NCI-H146 (cell line): ENCODE results near the gene ELOVL6.
"Not testable (repeated sequence)": the region's sequence is repeated elsewhere in the genome, so short reads cannot be mapped to it uniquely, and the experiment has no call there.

Experiments
- DNase-seq: peaks from one replicate; lab custom pipeline; 2025; lab: John Stamatoyannopoulos, UW

ELOVL6 gene

GRCh38 chr4:110198435-110199416, at the start of gene ELOVL6:
Gene ELOVL6 (minus strand): TSS chr4:110198615. CDS start chr4:110198335, 280 bp downstream.
- peak; percentile 76 for DNase-seq

GRCh38 chr4:110248100-110248499, 49.7 kb upstream of the ELOVL6 start:
- no peak for DNase-seq

GRCh38 chr4:110247591-110247990, 49.2 kb upstream of the ELOVL6 start:
- no peak for DNase-seq

- no peak for DNase-seq
Measured at GRCh38 chr4:110245577-110245976, 47.2 kb upstream of the ELOVL6 start.

GRCh38 chr4:110236324-110236723, 37.9 kb upstream of the ELOVL6 start:
- DNase-seq: no peak

GRCh38 chr4:110233581-110233980, 35.2 kb upstream of the ELOVL6 start:
- not testable (repeated sequence) for DNase-seq

- no peak for DNase-seq
Measured at GRCh38 chr4:110231869-110232268, 33.5 kb upstream of the ELOVL6 start.

- no peak for DNase-seq
Measured at GRCh38 chr4:110229266-110229665, 30.9 kb upstream of the ELOVL6 start.

- DNase-seq: no peak
Measured at GRCh38 chr4:110224812-110225211, 26.4 kb upstream of the ELOVL6 start.

- DNase-seq: no peak
Measured at GRCh38 chr4:110224142-110224541, 25.7 kb upstream of the ELOVL6 start.

- not testable (repeated sequence) for DNase-seq
Measured at GRCh38 chr4:110218935-110219334, 20.5 kb upstream of the ELOVL6 start.

- DNase-seq: not testable (repeated sequence)
Measured at GRCh38 chr4:110217181-110217580, 18.8 kb upstream of the ELOVL6 start.

GRCh38 chr4:110216129-110216528, 17.7 kb upstream of the ELOVL6 start:
- DNase-seq: no peak

GRCh38 chr4:110211770-110212061, 13.3 kb upstream of the ELOVL6 start:
- no peak for DNase-seq

- DNase-seq: peak; percentile 19
Measured at GRCh38 chr4:110211007-110211769, 12.8 kb upstream of the ELOVL6 start.

- DNase-seq: no peak
Measured at GRCh38 chr4:110208419-110208818, 10.0 kb upstream of the ELOVL6 start.

- DNase-seq: no peak
Measured at GRCh38 chr4:110207233-110207632, 8.8 kb upstream of the ELOVL6 start.

GRCh38 chr4:110202024-110202423, 3.6 kb upstream of the ELOVL6 start:
- no peak for DNase-seq

- no peak for DNase-seq
Measured at GRCh38 chr4:110201502-110201901, 3.1 kb upstream of the ELOVL6 start.

- no peak for DNase-seq
Measured at GRCh38 chr4:110200689-110201088, 2.3 kb upstream of the ELOVL6 start.

- peak; percentile 37 for DNase-seq
Measured at GRCh38 chr4:110198049-110198434, 373 bp downstream of the ELOVL6 start.

- peak; percentile 62 for DNase-seq
Measured at GRCh38 chr4:110197529-110198042, 829 bp downstream of the ELOVL6 start.
